Colonic mucosa (tissue), 4 donors: Measurements from ENCODE around the gene IL1R2. TPM values are rescaled to one million over a fixed set of nuclear protein-coding genes. Genes with fewer than 3 reads are reported as not detected.

Experiments used
- DNase-seq: peaks from one replicate; pipeline ENCODE4 v3.0.0-alpha.2; 2020
- H3K27ac ChIP-seq: fragments of 200-600 bp; one replicate; pipeline ENCODE4 v1.8.0; 2021
- H3K27me3 ChIP-seq: fragments of 200-600 bp; one replicate; pipeline ENCODE4 v1.8.0; 2021
- H3K36me3 ChIP-seq: fragments of 200-600 bp; one replicate; pipeline ENCODE4 v1.8.0; 2021
- H3K4me1 ChIP-seq: fragments of 200-600 bp; one replicate; pipeline ENCODE4 v1.8.0; 2021; ENCODE audit warnings: mild to moderate bottlenecking
- H3K4me3 ChIP-seq: fragments of 200-600 bp; one replicate; pipeline ENCODE4 v1.8.0; 2021
- H3K9ac ChIP-seq, 2 donors: one replicate each; pipeline ENCODE4 v1.7.0; 2013; ENCODE audit warnings: control low read depth in 2 of 2, low read depth in 2 of 2, low read length in 2 of 2
- H3K9me3 ChIP-seq: fragments of 200-600 bp; one replicate; pipeline ENCODE4 v1.8.0; 2021
- CTCF ChIP-seq: fragments of 200-600 bp; IDR thresholded peaks from one replicate; pipeline ENCODE4 v1.8.0; 2022; ENCODE audit warnings: antibody characterized with exemption, mild to moderate bottlenecking
- intact Hi-C: fragments of 100-400 bp; cut with DNase I; formaldehyde crosslinking; loops from one replicate; pipeline ENCODE4 v1.14.1; 2022
- total RNA-seq, 2 donors: library from RNA; stranded (reverse); fragmentation: NEBNext Ultra II Directional in 1 of 2; extraction: Animal tissue kit (Norgen Biotek cat#: 25700) in 1 of 2; gene quantifications; one replicate each; pipeline ENCODE4 v1.2.1, GENCODE V29; 2021
- donor health status: healthy.
- donor health status: DM: no; HTN: no; CAD: no.
- donor health status: DM: no; HTN: no; CAD: no.

Gene IL1R2
- total RNA-seq, 2 donors from 2014 or later = 50.1 to 152 TPM

DNA sequence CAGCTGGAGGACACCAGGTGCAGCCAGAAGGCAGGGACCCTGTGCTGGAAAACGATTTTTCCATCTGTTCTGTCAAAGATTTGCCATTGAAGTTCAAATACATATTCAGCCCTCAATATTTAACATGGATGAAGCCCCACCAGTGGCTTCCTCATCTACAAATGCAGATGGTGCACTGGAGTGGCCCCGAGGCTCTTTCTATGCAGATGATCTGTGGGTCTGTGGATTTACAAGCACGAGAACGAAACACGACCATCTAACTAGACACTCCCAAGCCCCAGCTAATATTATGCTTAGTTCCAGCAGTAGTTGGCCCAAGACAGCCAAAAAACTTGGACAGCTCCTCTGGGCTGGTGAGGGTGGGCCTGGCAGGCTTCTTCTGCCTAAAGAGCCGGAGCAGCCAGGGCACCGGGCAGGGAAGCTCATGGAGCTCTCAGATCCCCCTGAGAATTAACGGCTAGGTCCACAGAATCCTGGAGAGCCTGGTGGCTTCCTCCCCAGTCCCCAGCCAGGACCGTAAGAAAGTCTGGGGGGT, 9.2 kb upstream of the IL1R2 start:
- H3K27ac ChIP-seq = no peak overlapping the region
- H3K4me1 ChIP-seq = peaks cover 13% of the 10 kb centered on the region

GRCh38 chr2:101983486-101983885, 8.3 kb upstream of the IL1R2 start:
- no peaks in the 10 kb centered on the region for H3K9me3 ChIP-seq
- no peaks in the 10 kb centered on the region for H3K27me3 ChIP-seq
- H3K9ac ChIP-seq = no peak overlapping the region
- DNase-seq = no peak
- TF ChIP-seq CTCF = no peak
- intact Hi-C loops = loop anchor here (5.0 kb wide), 1 partner anchor 96 kb away; no protein-coding TSS in a partner anchor
- H3K27ac ChIP-seq = no peak overlapping the region
- H3K4me3 ChIP-seq = no peak overlapping the region
- H3K36me3 ChIP-seq = no peaks in the 10 kb centered on the region
- H3K4me1 ChIP-seq = peaks cover 13% of the 10 kb centered on the region

More for the DNA sequence above, 9.2 kb upstream of the IL1R2 start:
- Histone ChIP-seq H3K27me3 (no peaks in the 10 kb centered on the region), H3K36me3 (no peaks in the 10 kb centered on the region), H3K9ac (no peak overlapping the region), H3K9me3 (no peaks in the 10 kb centered on the region), H3K4me3 (no peak overlapping the region)
- no peak for TF ChIP-seq CTCF
- DNase-seq = no peak
- intact Hi-C loops = loop anchor here (5.0 kb wide), 1 partner anchor 95 kb away; no protein-coding TSS in a partner anchor

- H3K9ac ChIP-seq = no peak overlapping the region
These were observed 7.8 kb upstream of the IL1R2 start for GRCh38 chr2:101983928-101984327.

GRCh38 chr2:101984656-101985055, 7.1 kb upstream of the IL1R2 start:
- Histone ChIP-seq H3K27me3 (no peaks in the 10 kb centered on the region), H3K9ac (peak overlapping the region in 1 of 2 donors; percentile 29), H3K4me3 (no peak overlapping the region), H3K27ac (peak overlapping the region; percentile 71), H3K9me3 (no peaks in the 10 kb centered on the region), H3K4me1 (peaks cover 13% of the 10 kb centered on the region), H3K36me3 (no peaks in the 10 kb centered on the region)
- intact Hi-C loops = loop anchor here (5.0 kb wide), 1 partner anchor 97 kb away; no protein-coding TSS in a partner anchor
- no peak for TF ChIP-seq CTCF
- DNase-seq = no peak

More at GRCh38 chr2:101983928-101984327, 7.8 kb upstream of the IL1R2 start:
- peak; percentile 21 for TF ChIP-seq CTCF
- intact Hi-C loops = loop anchor here (5.0 kb wide), 1 partner anchor 97 kb away; no protein-coding TSS in a partner anchor
- no peak for DNase-seq
- Histone ChIP-seq H3K27me3 (no peaks in the 10 kb centered on the region), H3K4me1 (peaks cover 13% of the 10 kb centered on the region), H3K36me3 (no peaks in the 10 kb centered on the region), H3K9me3 (no peaks in the 10 kb centered on the region), H3K4me3 (no peak overlapping the region), H3K27ac (no peak overlapping the region)

DNA sequence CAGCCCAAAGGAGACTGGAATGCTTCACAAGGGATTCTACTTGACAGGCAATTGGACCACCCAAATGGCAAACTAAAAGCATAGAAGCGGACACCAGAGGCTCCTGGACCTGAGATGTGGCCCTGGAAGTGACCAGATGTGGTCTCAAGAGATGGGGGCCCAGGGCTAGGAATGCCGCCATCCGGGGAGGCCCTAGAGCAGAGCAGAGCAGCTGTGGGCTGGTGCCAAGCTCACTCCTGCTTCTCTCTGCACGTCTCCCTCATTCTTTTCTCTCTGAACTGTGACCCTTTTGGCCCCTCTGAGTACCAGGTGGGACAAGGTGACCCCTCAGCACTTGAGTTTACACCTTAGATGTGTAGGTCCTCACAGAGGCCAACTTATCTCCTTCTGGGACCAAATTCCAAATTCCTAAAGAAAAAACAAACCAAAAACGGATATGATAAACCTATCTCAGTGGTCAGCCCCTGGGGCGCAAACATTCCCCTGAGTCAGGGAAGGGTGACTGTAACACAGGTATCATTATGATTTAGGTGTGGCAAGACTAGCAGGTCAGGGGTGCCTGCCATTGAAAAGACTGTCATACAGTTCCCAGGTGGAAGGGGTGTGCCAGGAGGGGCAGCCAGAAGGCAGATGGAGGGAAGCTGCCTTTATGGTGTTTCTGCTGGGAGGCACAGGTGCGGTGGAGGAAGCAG, 6.5 kb upstream of the IL1R2 start:
- Histone ChIP-seq H3K27ac (peak overlapping the region; percentile 71), H3K9me3 (no peaks in the 10 kb centered on the region), H3K4me1 (peaks cover 13% of the 10 kb centered on the region), H3K4me3 (no peak overlapping the region), H3K36me3 (no peaks in the 10 kb centered on the region), H3K9ac (peak overlapping the region in 1 of 2 donors; percentile 31), H3K27me3 (no peaks in the 10 kb centered on the region)
- no peak for TF ChIP-seq CTCF
- DNase-seq = peak; percentile 81
- intact Hi-C loops = no loop called here
